ENCODE measurements around the gene TRMT2A.
A peak's percentile ranks its signal among the peaks of the same experiment; 100 is the strongest.
"Not testable (repeated sequence)": the region's sequence is repeated elsewhere in the genome, so short reads cannot be mapped to it uniquely, and the experiment has no call there.

TRMT2A gene

DNA sequence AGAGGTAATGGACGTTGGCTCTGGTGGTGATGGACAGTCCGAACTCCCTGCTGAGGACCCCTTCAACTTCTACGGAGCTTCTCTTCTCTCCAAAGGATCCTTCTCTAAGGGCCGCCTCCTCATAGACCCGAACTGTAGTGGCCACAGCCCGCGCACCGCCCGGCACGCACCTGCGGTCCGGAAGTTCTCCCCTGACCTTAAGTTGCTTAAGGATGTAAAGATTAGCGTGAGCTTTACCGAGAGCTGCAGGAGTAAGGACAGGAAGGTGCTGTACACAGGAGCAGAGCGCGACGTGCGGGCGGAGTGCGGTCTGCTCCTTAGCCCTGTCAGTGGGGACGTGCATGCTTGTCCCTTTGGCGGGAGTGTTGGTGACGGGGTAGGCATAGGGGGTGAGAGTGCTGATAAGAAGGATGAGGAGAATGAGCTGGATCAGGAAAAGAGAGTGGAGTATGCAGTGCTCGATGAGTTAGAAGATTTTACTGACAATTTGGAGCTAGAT is 30.9 kb downstream of the TRMT2A start:
- no peak for DNase-seq (ENCODE audit: low spot score)

DNA sequence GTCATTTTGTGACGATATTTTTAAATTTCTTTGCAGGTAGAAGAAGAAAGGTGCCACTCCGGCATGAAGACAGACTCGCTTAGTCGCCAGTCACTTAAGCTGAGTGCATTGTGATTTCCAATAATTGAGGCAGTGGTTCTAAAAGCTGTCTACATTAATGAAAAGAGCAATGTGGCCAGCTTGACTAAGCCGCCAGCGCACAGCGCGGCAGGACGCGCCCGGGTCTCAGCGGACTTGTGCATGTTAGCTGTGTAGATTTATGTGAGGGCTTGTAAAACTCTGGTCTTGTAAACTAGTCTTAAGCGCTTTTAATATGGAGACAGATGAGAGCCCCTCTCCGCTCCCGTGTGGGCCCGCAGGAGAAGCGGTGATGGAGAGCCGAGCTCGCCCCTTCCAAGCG is 31.4 kb downstream of the TRMT2A start:
- DNase-seq (ENCODE audit: low spot score): no peak

- no peak for DNase-seq (ENCODE audit: low spot score)
Measured at GRCh38 chr22:20084547-20085413, 32.2 kb downstream of the TRMT2A start.

DNA sequence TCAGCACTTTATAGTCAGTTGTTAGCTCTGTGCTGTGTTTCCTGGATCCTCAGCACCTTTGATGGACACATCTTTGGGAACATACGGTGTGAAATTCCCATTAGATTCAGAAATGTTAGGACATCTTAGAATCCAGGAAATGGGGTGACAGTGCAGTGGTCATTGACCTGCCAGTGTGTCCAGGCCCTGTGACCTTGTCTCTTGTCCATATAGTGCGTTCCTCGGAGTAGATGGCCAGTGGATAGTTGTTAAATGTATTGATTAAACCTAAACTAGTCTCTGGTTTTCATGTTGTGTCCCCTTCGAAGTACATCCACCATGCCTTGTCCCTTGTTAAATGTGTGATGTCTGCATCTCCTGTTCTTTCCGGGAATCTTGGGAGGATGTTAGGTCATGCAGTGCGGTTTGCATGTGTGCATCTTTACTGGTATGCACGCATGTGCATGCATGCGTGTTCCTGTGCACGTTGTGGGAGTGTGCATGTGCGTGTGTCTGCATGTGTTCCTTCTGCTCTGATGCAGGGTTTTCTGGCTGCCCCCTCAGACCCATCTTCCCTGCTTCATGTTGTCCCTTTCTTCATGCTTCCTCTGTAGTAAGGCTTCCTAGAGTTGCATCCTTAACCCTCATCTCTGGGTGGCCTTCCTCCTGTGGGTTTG is 33.0 kb downstream of the TRMT2A start:
- DNase-seq (ENCODE audit: low spot score): no peak

DNA sequence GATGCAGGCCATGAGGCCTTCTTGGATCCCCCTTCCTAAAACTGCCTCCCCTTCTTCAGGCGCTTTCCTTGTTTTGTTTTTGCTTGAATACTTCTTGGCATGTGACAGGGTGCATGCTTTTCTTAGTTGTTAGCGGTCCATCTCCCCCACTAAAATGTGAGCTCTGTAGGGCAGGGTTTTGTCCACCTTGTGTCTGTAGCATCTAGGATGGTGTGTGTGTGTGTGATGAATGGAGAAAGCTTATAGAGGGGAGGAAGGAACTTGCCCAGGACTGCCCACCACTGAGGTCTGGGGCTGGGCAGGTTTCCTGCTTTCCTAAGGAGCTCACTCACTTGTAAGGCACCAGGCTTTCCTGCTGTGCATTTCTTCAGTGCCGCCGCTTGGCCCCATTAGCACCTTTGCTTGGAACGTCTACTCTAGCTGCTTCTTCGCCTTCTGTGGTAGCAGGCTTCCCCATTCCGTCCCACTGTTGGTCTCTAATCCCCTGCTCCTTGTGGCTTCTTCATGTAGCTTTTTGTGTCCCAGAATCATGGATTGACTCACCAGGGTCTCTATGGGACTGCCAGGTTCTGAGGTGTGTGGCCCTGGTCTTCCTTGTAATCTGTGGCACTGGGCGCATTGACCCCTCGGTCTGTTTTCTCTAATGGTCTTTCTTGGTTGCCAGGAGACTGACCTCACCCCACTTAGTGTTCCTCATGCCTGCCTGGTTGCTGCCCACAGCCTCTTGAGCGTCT is 33.7 kb downstream of the TRMT2A start:
- no peak for DNase-seq (ENCODE audit: low spot score)

- peak; percentile 17 for DNase-seq (ENCODE audit: low spot score)
Measured at GRCh38 chr22:20080776-20081654, 36.0 kb downstream of the TRMT2A start.

DNA sequence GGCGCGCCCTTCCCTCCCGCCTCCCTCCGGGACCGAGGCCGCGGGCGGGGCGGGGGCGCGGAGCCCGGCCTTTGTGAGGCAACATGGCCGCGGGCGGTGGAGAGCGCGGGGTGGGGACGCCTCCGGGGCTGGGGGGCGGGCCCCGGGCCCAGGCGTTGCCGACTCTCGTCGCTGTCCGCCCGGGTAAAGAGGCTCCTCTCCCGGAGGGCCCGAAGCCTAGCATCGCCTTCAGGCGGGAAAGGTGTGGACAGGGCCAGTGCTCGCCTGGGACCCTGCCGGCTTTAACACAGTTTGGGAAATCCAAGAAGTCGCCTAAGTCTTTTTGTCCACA is 36.6 kb downstream of the TRMT2A start:
- DNase-seq (ENCODE audit: low spot score): peak; percentile 49

GRCh38 chr22:20079745-20080444 is 37.1 kb downstream of the TRMT2A start, which contains the start of gene DGCR8:
TSS of gene DGCR8 (plus strand) at chr22:20080241. CDS start at chr22:20085964, 5,723 bp downstream.
- peak; percentile 96 for DNase-seq (ENCODE audit: low spot score)

GRCh38 chr22:20076627-20077172 is 40.3 kb downstream of the TRMT2A start:
- DNase-seq (ENCODE audit: low spot score): no peak

DNA sequence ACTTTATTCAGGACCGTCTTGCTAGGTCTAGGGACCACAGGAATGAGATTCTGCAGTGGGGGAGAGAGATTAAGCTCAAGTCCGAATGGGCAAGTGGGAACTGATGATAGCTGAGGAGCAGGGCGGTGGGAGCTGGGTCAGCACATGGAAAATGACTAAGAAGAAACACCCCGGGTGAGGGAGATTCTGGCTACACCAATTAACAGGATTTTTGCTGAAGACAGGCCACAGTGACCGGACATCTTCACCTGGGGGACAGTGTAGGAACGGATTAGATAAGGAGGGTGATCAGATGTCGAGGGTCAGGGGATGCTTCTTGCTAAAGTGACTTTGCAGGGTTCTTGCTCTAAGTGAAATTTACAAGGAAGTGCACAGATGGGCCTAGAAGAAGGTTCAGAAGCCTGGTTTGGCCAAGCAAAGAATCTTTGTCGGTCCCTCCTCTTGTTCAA is 45.5 kb downstream of the TRMT2A start:
- no peak for DNase-seq (ENCODE audit: low spot score)

GRCh38 chr22:20069331-20070042 is 47.5 kb downstream of the TRMT2A start:
- no peak for DNase-seq (ENCODE audit: low spot score)

DNA sequence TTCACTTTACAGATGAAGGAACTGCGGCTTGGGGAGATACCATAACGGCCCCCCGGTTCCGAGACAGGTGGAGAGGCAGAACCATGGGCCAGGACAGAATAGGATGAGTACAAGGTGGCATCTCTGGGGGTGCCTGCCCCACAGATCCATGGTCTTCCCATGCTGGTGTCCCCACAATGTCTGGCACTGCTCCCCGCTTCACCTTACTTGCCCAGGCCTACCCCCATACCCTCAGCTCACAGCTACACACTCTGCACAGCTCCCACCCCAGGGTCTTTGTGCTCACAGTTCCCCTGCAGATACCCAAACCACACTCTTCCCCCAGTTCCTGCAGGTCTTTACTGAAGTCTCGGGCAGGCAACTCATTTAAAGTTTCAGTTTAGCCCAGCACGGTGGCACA is 48.4 kb downstream of the TRMT2A start:
- no peak for DNase-seq (ENCODE audit: low spot score)

DNA sequence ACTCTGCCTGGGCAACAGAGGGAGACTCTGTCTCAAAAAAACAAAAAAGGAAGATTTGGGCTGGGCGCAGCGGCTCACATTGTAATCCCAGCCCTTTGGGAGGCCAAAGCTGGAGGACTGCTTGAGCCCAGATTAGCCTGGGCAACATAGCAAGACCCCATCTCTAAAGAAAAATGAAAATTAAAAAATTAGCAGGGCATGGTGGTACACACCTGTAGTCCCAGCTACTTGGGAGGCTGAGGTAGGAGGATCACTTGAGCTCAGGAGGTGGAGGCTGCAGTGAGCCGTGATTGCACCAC is 49.7 kb downstream of the TRMT2A start:
- DNase-seq (ENCODE audit: low spot score): not testable (repeated sequence)

DNA sequence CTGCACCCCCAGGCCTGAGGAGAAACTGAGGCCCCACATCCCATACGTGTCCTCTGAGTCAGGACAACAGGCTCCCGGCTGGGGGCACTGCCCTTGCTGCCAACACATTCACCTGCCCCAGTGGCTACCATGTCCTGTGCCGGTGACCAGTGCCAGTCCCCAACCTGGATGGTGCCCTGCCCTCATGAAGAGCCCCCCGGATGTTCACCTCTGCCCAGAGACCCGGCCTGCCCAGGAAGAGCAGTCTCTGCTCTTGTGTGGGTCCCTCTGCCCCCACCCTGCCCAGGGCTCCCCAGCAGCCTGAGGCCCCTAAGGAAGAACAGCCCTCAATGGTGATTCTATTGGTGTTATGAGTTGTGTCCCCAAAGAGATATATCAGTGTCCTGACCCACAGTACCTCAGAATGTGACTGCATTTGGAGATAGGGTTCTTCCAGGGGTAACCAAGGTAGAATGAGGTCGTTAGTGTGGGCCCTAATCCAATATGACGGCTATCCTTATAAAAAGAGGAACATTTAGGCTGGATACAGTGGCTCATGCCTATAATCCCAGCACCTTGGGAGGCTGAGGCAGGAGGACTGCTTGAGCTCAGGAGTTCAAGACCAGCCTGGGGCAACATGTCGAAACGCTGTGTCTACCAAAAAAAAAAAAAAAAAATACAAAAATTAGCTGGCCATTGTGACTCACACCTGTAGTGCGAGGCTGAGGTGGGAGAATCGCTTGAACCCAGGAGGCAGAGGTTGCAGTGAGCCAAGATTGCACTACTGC is 50.2 kb downstream of the TRMT2A start:
- no peak for DNase-seq (ENCODE audit: low spot score)

GRCh38 chr22:20065896-20066616 is 51.0 kb downstream of the TRMT2A start:
- DNase-seq (ENCODE audit: low spot score): no peak

DNA sequence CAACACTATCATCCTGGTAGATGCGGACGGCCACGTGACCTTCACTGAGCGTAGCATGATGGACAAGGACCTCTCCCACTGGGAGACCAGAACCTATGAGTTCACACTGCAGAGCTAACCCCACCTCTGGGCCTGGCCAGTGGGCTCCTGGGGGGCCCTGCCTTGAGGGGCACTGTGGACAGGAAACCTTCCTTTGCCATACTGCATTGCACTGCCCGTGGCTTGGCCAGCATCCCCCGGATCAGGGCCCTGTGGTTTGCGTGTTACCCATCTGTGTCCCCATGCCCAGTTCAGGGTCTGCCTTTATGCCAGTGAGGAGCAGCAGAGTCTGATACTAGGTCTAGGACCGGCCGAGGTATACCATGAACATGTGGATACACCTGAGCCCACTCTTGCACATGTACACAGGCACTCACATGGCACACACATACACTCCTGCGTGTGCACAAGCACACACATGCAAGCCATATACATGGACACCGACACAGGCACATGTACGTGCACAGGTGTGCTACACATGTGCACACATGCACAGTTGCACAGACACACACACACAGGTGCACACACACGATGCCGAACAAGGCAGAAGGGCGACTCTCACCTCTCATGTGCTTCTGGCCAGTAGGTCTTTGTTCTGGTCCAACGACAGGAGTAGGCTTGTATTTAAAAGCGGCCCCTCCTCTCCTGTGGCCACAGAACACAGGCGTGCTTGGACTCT is 52.3 kb downstream of the TRMT2A start:
- no peak for DNase-seq (ENCODE audit: low spot score)

- DNase-seq (ENCODE audit: low spot score): no peak
Measured at GRCh38 chr22:20064140-20064480, 52.9 kb downstream of the TRMT2A start.

Data from putamen (tissue), 1 donor.